GM12878 (cell line): Measurements from ENCODE around the gene ABHD8. TPM values are rescaled to one million over a fixed set of nuclear protein-coding genes. Genes with fewer than 3 reads are reported as not detected.

Source experiments
- ATAC-seq: fragments of 200-7000 bp; cut with Tn5 transposase; 3 replicates; pipeline ENCODE4 v1.9.1; 2020; ENCODE audit warnings: mild to moderate bottlenecking, moderate library complexity
- BruUV-seq: library from RNA; stranded (reverse); fragments of 400-500 nt; replicated peaks from 2 replicates; lab custom pipeline; 2021; lab: Mats Ljungman, UMichigan
- CTCF ChIA-PET: fragments of 300-600 bp; sonication (Branson Sonifier 250); formaldehyde crosslinking; extraction: SDS; loops from one replicate; lab custom pipeline; 2021; ENCODE audit warnings: inconsistent platforms; lab: Yijun Ruan, JAX
- POLR2A ChIA-PET: fragments of 350-600 bp; formaldehyde crosslinking; extraction: SDS; loops from one replicate; lab custom pipeline; 2021; ENCODE audit warnings: inconsistent platforms; lab: Charles Lee
- RAD21 ChIA-PET: fragments of 300-600 bp; sonication (Branson Sonifier 250); formaldehyde crosslinking; loops from one replicate; lab custom pipeline; 2023; ENCODE audit warnings: antibody characterized with exemption; ENCODE audit not compliant: unreplicated experiment; lab: Charles Lee
- SMC1A ChIA-PET: fragments of 300-600 bp; sonication (Branson Sonifier 250); formaldehyde crosslinking; loops from one replicate; lab custom pipeline; 2023; ENCODE audit not compliant: unreplicated experiment, uncharacterized antibody; lab: Charles Lee
- DNase-seq: peaks from one replicate; pipeline ENCODE4 v3.0.0-alpha.2; 2011; ENCODE audit warnings: low read depth, low spot score
- FAIRE-seq: peaks from 3 replicates; lab custom pipeline; 2011; peaks lifted over from hg19 to GRCh38; lab: Jason Lieb, UNC
- H2AFZ ChIP-seq: 2 replicates; pipeline ENCODE4 v1.6.0; 2011; ENCODE audit warnings: low read depth, low read length, control low read depth; ENCODE audit not compliant: control insufficient read depth
- H3K27ac ChIP-seq: 2 replicates; pipeline ENCODE4 v1.5.1; 2011; ENCODE audit warnings: control low read depth; ENCODE audit not compliant: control insufficient read depth, insufficient read depth
- H3K27me3 ChIP-seq, 2 experiments: replicated peaks in 1 of 2; 2 replicates each; pipeline versions ENCODE4 v1.6.0 to v1.6.1; 2011; ENCODE audit warnings: low read length in 1 of 2; ENCODE audit not compliant: control insufficient read depth in 2 of 2, insufficient read depth in 2 of 2
- H3K36me3 ChIP-seq, 2 experiments: 2 replicates each; pipeline ENCODE4 v1.5.1; 2011; ENCODE audit warnings: low read length in 1 of 2; ENCODE audit not compliant: control insufficient read depth in 2 of 2, insufficient read depth in 2 of 2
- H3K4me1 ChIP-seq: 2 replicates; pipeline ENCODE4 v1.6.1; 2011; ENCODE audit warnings: mild to moderate bottlenecking, low read length, moderate library complexity, mixed read lengths; ENCODE audit not compliant: control insufficient read depth, insufficient read depth
- H3K4me2 ChIP-seq: 2 replicates; pipeline ENCODE4 v1.6.0; 2011; ENCODE audit warnings: control low read depth; ENCODE audit not compliant: control insufficient read depth, insufficient read depth
- H3K4me3 ChIP-seq: fragments of 200-600 bp; sonication (generic); 2 replicates; pipeline ENCODE4 v1.5.1; 2016
- H3K79me2 ChIP-seq: 2 replicates; pipeline ENCODE4 v1.6.0; 2011; ENCODE audit warnings: low read length; ENCODE audit not compliant: control insufficient read depth, insufficient read depth
- H3K9ac ChIP-seq: 2 replicates; pipeline ENCODE4 v1.8.0; 2011; ENCODE audit warnings: low read length, control low read depth, mixed read lengths; ENCODE audit not compliant: control insufficient read depth, insufficient read depth
- H3K9me3 ChIP-seq: replicated peaks from 3 replicates; pipeline ENCODE4 v1.5.1; 2011; ENCODE audit warnings: mild to moderate bottlenecking, low read length; ENCODE audit not compliant: control insufficient read depth, insufficient read depth
- H4K20me1 ChIP-seq: 2 replicates; pipeline ENCODE4 v1.6.0; 2011; ENCODE audit not compliant: control insufficient read depth, insufficient read depth
- DPF2 ChIP-seq: fragments of 450-650 bp; IDR thresholded peaks from 2 replicates; pipeline ENCODE4 v1.6.1; 2017; ENCODE audit warnings: mild to moderate bottlenecking
- EZH2 ChIP-seq: IDR thresholded peaks from 2 replicates; pipeline ENCODE4 v1.6.1; 2012; ENCODE audit warnings: low read depth, mild to moderate bottlenecking, control low read depth, inconsistent platforms, low read length, borderline replicate concordance; ENCODE audit not compliant: control insufficient read depth
- HSF1 ChIP-seq: fragments of 150-350 bp; IDR thresholded peaks from 2 replicates; pipeline ENCODE4 v1.6.1; 2014; ENCODE audit warnings: mild to moderate bottlenecking, low read depth, low read length
- IKZF1 ChIP-seq: fragments of 450-650 bp; conservative IDR thresholded peaks from 2 replicates; pipeline ENCODE4 v1.6.1; 2017; ENCODE audit warnings: antibody characterized with exemption, mild to moderate bottlenecking
- IRF5 ChIP-seq: fragments of 450-650 bp; IDR thresholded peaks from 2 replicates; pipeline ENCODE4 v1.6.1; 2017; ENCODE audit warnings: borderline replicate concordance
- KAT2A ChIP-seq: conservative IDR thresholded peaks from 2 replicates; pipeline ENCODE4 v1.6.1; 2011; ENCODE audit warnings: low read depth, low read length; ENCODE audit not compliant: control insufficient read depth
- RUNX3 ChIP-seq: IDR thresholded peaks from 2 replicates; pipeline ENCODE4 v1.6.1; 2012; ENCODE audit warnings: low read length, inconsistent platforms
- TARDBP ChIP-seq: IDR thresholded peaks from 2 replicates; pipeline ENCODE4 v1.6.1; 2016; ENCODE audit warnings: borderline replicate concordance
- TCF7 ChIP-seq: IDR thresholded peaks from 2 replicates; pipeline ENCODE4 v1.6.1; 2014; ENCODE audit warnings: antibody characterized with exemption, borderline replicate concordance
- WGBS: methylation state at CpG from one replicate; pipeline ENCODE4 v1.1.6; 2016; ENCODE audit warnings: low lambda C conversion rate; ENCODE audit not compliant: insufficient replicate concordance, insufficient coverage; ENCODE audit errors: missing lambda C conversion rate; 5-methylcytosine and 5-hydroxymethylcytosine counted together
- in situ Hi-C: fragments of 300-500 bp; cut with MboI; formaldehyde crosslinking; loops from 9 replicates; pipeline ENCODE4 v1.14.3; 2018; ENCODE audit warnings: mixed read lengths
- intact Hi-C: fragments of 100-400 bp; cut with micrococcal nuclease; formaldehyde crosslinking; loops from one replicate; pipeline ENCODE4 v1.14.2; 2022; ENCODE audit not compliant: unreplicated experiment
- polyA plus RNA-seq, 11 experiments: library from polyadenylated mRNA; depleted of rRNA in 4 of 11; unstranded in 6 of 11; stranded (reverse) in 5 of 11; fragments of >200 nt; fragmentation: Nextera tagmentation in 4 of 11; fragmentation: Illumina TruSeq in 1 of 11; extraction: Ambion mirVana in 4 of 11; extraction: Trizol in 1 of 11; gene quantifications; 1 replicate in 1 of 11; 2 replicates in 10 of 11; pipeline versions ENCODE4 v1.2.1 to v1.2.3, GENCODE V29; 2011 to 2016; ENCODE audit warnings: inconsistent platforms in 2 of 11, missing spikeins in 2 of 11, low read depth in 1 of 11
- total RNA-seq, 4 experiments: library from RNA; depleted of rRNA in 3 of 4; stranded (reverse); fragments of >200 nt in 3 of 4; fragmentation: Illumina TruSeq in 1 of 4; extraction: Trizol in 1 of 4; gene quantifications; 2 replicates each; pipeline versions ENCODE4 v1.2.1 to v1.2.3, GENCODE V29; 2013 to 2021

The ABHD8 gene
- total and polyA plus RNA-seq, 10 of the 15 experiments (the other 5 are each of a cell fraction or from before 2014, with no cell fraction given), result 0.03 to 12.5 (median 6.0) TPM

- TF ChIP-seq IRF5 (no peak), RUNX3 (no peak), IKZF1 (no peak), TCF7 (no peak), TARDBP (no peak)
Observed at GRCh38 chr19:17307876-17308377, 4.7 kb upstream of the ABHD8 start (continued).

GRCh38 chr19:17306285-17306714 is 3.1 kb upstream of the ABHD8 start:
- Histone ChIP-seq H3K4me2 (peak overlapping the region; percentile 38), H4K20me1 (peaks cover 3% of the 10 kb centered on the region; the same call in 1 of the 2 replicates), H3K27me3 (no peaks in the 10 kb centered on the region), H2AFZ (peak overlapping the region; percentile 98), H3K79me2 (peaks cover 29% of the 10 kb centered on the region), H3K4me1 (peaks cover 26% of the 10 kb centered on the region), H3K36me3 (no peaks in the 10 kb centered on the region), H3K9ac (peak overlapping the region; percentile 84), H3K27ac (peak overlapping the region; percentile 84), H3K4me3 (peak overlapping the region; percentile 83), H3K9me3 (no peaks in the 10 kb centered on the region)
- ChIA-PET RAD21 (interaction anchor here (0.9 kb wide), 1 partner anchor 14 kb away, joined by 4 read pairs; no protein-coding TSS in a partner anchor), POLR2A (interaction anchor here (0.6 to 1.0 kb wide), 6 partner anchors 30 to 432 kb away, joined by 3 to 4 read pairs (median 4); partner anchors contain the start of gene BST2), CTCF (interaction anchor here (0.6 to 5.0 kb wide), 4 partner anchors 13 to 93 kb away, joined by 3 to 43 read pairs (median 4); no protein-coding TSS in a partner anchor), SMC1A (interaction anchor here (0.9 to 2.1 kb wide), 3 partner anchors 14 to 113 kb away, joined by 3 to 7 read pairs (median 4); partner anchors contain the start of gene MVB12A)
- FAIRE-seq (no peak), DNase-seq (no peak), ATAC-seq (no peak)
- TF ChIP-seq KAT2A (no peak), EZH2 (no peak), DPF2 (0 out of 2 replicates have a peak, but pooled peaks have one; percentile 27), HSF1 (no peak)
- no TSS peak for BruUV-seq
- in situ Hi-C loops (no loop called here), intact Hi-C loops (loop anchor here (10.0 kb wide), 1 partner anchor 411 kb away; no protein-coding TSS in a partner anchor)
- WGBS, result 3% methylated on average over 28 of the region's 28 CpGs
